Measurements from ENCODE around the gene SORCS2. TPM values are rescaled to one million over a fixed set of nuclear protein-coding genes. Genes with fewer than 3 reads are reported as not detected.

SORCS2 gene
- total and polyA plus RNA-seq, 4 donors: 2.2 to 7.7 (median 2.5) TPM

GRCh38 chr4:7540206-7540605, 347.9 kb downstream of the SORCS2 start:
- H3K27me3 ChIP-seq (ENCODE audit: control insufficient read depth in 3 of 3, insufficient read depth in 3 of 3, low read length in 2 of 3): no peaks in the 10 kb centered on the region
- H3K4me1 ChIP-seq (ENCODE audit: control insufficient read depth in 5 of 5, insufficient read depth in 5 of 5, low read length in 5 of 5): no peaks in the 10 kb centered on the region
- WGBS, 2 donors: 86 to 87% methylated on average over 12 of the region's 12 CpGs
- H3K27ac ChIP-seq (ENCODE audit: low read depth in 1 of 2, low read length in 1 of 2): no peak overlapping the region
- no peak overlapping the region for H3K4me3 ChIP-seq
- no peak for TF ChIP-seq CTCF (IDR thresholded peaks at IDR 0.05; ENCODE audit: control extremely low read depth, extremely low read depth)
- no peaks in the 10 kb centered on the region for H3K36me3 ChIP-seq (ENCODE audit: control insufficient read depth in 4 of 4, insufficient read depth in 4 of 4, low read length in 4 of 4)
- no peak for DNase-seq
- H3K9me3 ChIP-seq (ENCODE audit: control insufficient read depth in 4 of 4, insufficient read depth in 3 of 4, low read length in 3 of 4): peaks cover 0 to 2% (median 0%) of the 10 kb centered on the region in 4 donors
- H3K9ac ChIP-seq (ENCODE audit: insufficient read depth in 1 of 2, low read length in 2 of 2): no peak overlapping the region
- no peak for ATAC-seq (ENCODE audit: insufficient read depth, low FRiP score)

- Histone ChIP-seq H3K27me3 (ENCODE audit: control insufficient read depth in 3 of 3, insufficient read depth in 3 of 3, low read length in 2 of 3) (no peaks in the 10 kb centered on the region), H3K4me1 (ENCODE audit: control insufficient read depth in 5 of 5, insufficient read depth in 5 of 5, low read length in 5 of 5) (no peaks in the 10 kb centered on the region), H3K9me3 (ENCODE audit: control insufficient read depth in 4 of 4, insufficient read depth in 3 of 4, low read length in 3 of 4) (peaks cover 0 to 5% (median 0%) of the 10 kb centered on the region in 4 donors), H3K27ac (ENCODE audit: low read depth in 1 of 2, low read length in 1 of 2) (no peak overlapping the region), H3K4me3 (no peak overlapping the region), H3K36me3 (ENCODE audit: control insufficient read depth in 4 of 4, insufficient read depth in 4 of 4, low read length in 4 of 4) (no peaks in the 10 kb centered on the region), H3K9ac (ENCODE audit: insufficient read depth in 1 of 2, low read length in 2 of 2) (no peak overlapping the region)
- ATAC-seq (ENCODE audit: insufficient read depth, low FRiP score): no peak
- 91 to 92% methylated on average over 17 of the region's 17 CpGs for WGBS, 2 donors
- DNase-seq: no peak
- TF ChIP-seq CTCF (IDR thresholded peaks at IDR 0.05; ENCODE audit: control extremely low read depth, extremely low read depth): no peak
Measured at GRCh38 chr4:7540654-7541413, 348.5 kb downstream of the SORCS2 start.

DNA sequence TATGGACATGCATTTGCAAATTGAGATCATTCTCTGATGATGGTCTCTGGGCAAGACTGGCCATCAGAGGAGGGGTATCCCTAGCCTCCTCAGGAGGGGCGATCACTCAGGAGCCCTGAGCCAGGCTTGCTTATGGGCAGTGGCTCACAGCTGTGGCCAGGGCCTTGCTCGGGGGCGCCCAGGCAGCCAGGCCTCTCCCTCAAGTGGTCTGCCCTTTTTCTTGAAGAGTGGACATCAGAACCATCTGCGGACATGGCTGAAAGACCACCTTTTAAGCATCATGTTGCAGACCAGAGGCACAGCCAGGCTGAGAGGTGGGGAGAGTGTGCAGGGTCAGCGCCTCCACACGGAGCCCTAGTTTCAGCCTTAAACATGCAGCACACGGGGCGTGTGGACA, 349.1 kb downstream of the SORCS2 start:
- no peak for DNase-seq
- 87 to 88% methylated on average over 8 of the region's 8 CpGs for WGBS, 2 donors
- H3K36me3 ChIP-seq (ENCODE audit: control insufficient read depth in 4 of 4, insufficient read depth in 4 of 4, low read length in 4 of 4): no peaks in the 10 kb centered on the region
- ATAC-seq (ENCODE audit: insufficient read depth, low FRiP score): no peak
- no peak for TF ChIP-seq CTCF (IDR thresholded peaks at IDR 0.05; ENCODE audit: control extremely low read depth, extremely low read depth)
- no peak overlapping the region for H3K27ac ChIP-seq (ENCODE audit: low read depth in 1 of 2, low read length in 1 of 2)
- no peak overlapping the region for H3K9ac ChIP-seq (ENCODE audit: insufficient read depth in 1 of 2, low read length in 2 of 2)
- H3K27me3 ChIP-seq (ENCODE audit: control insufficient read depth in 3 of 3, insufficient read depth in 3 of 3, low read length in 2 of 3): no peaks in the 10 kb centered on the region
- H3K9me3 ChIP-seq (ENCODE audit: control insufficient read depth in 4 of 4, insufficient read depth in 3 of 4, low read length in 3 of 4): peaks cover 0 to 6% (median 0%) of the 10 kb centered on the region in 4 donors
- no peak overlapping the region for H3K4me3 ChIP-seq
- no peaks in the 10 kb centered on the region for H3K4me1 ChIP-seq (ENCODE audit: control insufficient read depth in 5 of 5, insufficient read depth in 5 of 5, low read length in 5 of 5)
